Measurements from ENCODE around the gene AKAP6.

The AKAP6 gene

DNA sequence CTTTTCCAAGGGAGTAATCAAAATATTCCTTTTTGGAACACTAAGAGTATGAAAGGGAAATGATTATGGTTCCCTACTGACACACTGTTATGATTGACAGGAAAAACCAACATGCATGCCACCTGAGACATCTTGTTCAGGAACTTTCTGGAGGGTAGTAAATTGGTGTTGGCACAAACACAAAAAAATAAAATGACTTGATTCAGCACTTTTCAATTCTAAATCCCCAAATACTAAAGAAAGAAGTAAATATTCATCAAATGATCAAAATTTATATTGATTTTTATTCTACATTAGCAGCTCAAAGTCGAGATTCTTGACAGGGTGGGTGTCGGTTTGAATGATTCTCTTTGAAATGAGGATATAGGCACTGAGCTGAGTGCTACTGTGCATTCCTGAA lies 338.2 kb downstream of the AKAP6 start:
- TF ChIP-seq, protein P1, sequence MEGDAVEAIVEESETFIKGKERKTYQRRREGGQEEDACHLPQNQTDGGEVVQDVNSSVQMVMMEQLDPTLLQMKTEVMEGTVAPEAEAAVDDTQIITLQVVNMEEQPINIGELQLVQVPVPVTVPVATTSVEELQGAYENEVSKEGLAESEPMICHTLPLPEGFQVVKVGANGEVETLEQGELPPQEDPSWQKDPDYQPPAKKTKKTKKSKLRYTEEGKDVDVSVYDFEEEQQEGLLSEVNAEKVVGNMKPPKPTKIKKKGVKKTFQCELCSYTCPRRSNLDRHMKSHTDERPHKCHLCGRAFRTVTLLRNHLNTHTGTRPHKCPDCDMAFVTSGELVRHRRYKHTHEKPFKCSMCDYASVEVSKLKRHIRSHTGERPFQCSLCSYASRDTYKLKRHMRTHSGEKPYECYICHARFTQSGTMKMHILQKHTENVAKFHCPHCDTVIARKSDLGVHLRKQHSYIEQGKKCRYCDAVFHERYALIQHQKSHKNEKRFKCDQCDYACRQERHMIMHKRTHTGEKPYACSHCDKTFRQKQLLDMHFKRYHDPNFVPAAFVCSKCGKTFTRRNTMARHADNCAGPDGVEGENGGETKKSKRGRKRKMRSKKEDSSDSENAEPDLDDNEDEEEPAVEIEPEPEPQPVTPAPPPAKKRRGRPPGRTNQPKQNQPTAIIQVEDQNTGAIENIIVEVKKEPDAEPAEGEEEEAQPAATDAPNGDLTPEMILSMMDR (conservative IDR thresholded peaks at IDR 0.05; ENCODE audit: low read depth) = no peak
- CTCF ChIA-PET = interaction anchor here (0.6 kb wide), 1 partner anchor 1648 kb away, joined by 3 read pairs; no protein-coding TSS in a partner anchor
- no peak for DNase-seq (ENCODE audit: low spot score)
- POLR2A ChIA-PET (ENCODE audit: low non-redundant PET) = no interaction called here
- no peak overlapping the region for H3K27ac ChIP-seq

DNA sequence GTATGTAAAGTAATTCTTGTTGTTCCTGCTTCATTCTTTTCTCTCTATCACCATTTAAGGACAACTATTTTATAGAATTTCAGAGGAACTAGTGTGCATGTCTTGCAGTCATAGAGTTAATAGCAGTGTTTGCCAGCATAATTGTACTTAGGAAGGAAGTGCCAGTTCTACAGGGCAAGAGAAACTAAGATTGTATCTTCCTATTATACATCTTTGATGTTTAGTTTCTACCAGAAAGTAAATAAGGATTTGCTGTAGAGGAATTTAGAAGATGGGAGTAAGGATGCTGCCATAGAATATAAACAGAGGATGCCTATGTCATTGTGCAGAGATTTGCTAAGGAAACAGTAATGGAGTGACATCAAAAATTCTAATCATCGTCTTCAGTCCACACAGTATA lies 338.7 kb downstream of the AKAP6 start:
- TF ChIP-seq, protein P1 (conservative IDR thresholded peaks at IDR 0.05; ENCODE audit: low read depth) = no peak
- ChIA-PET POLR2A (ENCODE audit: low non-redundant PET) (no interaction called here), CTCF (no interaction called here)
- DNase-seq (ENCODE audit: low spot score) = no peak
- H3K27ac ChIP-seq = no peak overlapping the region

DNA sequence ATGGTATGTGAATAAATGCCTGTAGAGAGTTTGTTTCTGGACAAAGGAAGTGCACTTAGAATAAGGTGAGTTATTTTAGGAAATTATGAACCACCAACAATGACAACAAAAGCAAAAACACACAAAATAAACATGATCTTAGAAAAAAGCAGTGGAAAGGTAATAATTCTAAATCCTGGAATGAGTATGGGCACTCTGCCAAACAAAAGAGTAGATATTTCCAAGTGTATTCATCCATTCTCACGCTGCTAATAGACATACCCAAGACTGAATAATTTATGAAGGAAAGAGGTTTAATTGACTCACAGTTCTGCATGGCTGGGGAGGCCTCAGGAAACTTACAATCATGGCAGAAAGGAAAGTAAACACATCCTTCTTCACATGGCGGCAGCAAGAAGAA lies 340.3 kb downstream of the AKAP6 start:
- TF ChIP-seq, protein P1 (conservative IDR thresholded peaks at IDR 0.05; ENCODE audit: low read depth) = no peak
- ChIA-PET CTCF (no interaction called here), POLR2A (ENCODE audit: low non-redundant PET) (no interaction called here)
- no peak for DNase-seq (ENCODE audit: low spot score)
- H3K27ac ChIP-seq = no peak overlapping the region

DNA sequence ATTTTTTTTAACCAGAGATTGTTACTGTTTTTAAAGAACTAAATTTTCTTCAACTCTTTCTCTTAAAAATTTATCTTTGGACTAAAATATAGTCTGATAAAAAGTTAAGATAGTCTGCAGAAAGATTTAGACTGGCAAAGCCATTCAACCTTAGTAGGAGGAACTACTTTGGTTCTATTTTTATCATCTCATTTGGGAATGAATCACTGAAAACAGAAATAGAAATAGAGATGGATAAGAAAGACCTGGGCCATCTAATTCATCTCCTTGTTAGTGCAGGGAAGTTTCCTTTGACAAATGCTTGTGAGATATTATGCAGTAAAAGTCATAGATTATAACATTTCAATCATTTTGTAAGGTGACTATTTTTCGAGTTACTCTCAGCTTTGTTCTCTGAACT lies 346.3 kb downstream of the AKAP6 start:
- TF ChIP-seq, protein P1 (conservative IDR thresholded peaks at IDR 0.05; ENCODE audit: low read depth) = no peak
- H3K27ac ChIP-seq = no peak overlapping the region
- CTCF ChIA-PET = no interaction called here
- DNase-seq (ENCODE audit: low spot score) = no peak
- POLR2A ChIA-PET (ENCODE audit: low non-redundant PET) = no interaction called here

DNA sequence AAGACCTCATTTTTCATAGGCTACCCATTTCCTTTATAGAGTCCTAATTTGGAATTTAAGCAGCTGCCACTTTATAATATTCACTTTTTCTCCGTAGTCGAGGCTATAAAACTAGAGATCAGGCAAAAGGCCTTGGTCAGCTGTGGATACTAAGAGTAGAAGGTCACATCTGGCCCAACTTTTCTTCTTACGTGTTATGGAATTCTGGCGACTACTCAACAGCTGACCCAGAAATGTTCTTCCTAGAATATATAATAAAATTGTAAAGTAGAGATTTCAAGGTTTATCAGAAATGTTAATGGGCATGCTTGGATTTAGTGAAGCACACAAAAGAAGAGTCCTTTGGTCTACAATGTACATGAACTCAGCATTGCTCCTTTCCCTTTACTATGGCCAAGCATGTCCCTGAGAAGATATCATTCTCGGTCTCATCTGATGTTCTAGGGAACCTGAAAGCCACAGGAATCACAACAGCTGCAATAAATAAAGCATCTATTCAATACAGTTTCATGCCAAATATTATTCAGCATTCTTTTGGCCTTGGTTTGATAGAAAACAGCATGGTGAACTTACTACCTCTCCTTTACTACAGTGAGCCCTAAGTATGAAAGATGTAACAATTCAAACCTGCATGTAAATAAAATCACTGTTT lies 348.2 kb downstream of the AKAP6 start:
- DNase-seq (ENCODE audit: low spot score) = no peak
- ChIA-PET POLR2A (ENCODE audit: low non-redundant PET) (no interaction called here), CTCF (interaction anchor here (0.7 kb wide), 2 partner anchors 14 to 42 kb away, joined by 3 to 4 read pairs; no protein-coding TSS in a partner anchor)
- TF ChIP-seq, protein P1 (conservative IDR thresholded peaks at IDR 0.05; ENCODE audit: low read depth) = no peak
- no peak overlapping the region for H3K27ac ChIP-seq

DNA sequence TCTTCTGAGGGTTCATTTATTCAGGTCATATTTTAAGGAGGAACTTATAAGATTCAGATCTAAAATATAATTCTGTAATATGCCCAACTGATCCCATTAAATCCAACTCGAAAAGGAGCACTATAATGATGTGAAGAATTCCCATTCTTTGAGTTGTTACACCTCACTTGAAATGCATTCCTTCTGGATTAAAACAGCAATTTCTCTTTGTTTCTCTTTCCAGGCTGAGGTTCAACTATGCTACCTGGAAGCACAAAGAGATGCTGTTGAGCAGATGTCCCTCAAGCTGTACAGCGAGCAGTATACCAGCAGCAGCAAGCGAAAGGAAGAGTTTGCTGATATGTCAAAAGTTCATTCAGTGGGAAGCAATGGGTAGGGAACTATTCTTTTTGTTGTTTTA lies 349.0 kb downstream of the AKAP6 start:
- no peak overlapping the region for H3K27ac ChIP-seq
- POLR2A ChIA-PET (ENCODE audit: low non-redundant PET) = no interaction called here
- CTCF ChIA-PET = no interaction called here
- TF ChIP-seq, protein P1 (conservative IDR thresholded peaks at IDR 0.05; ENCODE audit: low read depth) = no peak
- DNase-seq (ENCODE audit: low spot score) = no peak
